B cell (primary cell): ENCODE results near the gene TPBGL. TPM values are rescaled to one million over a fixed set of nuclear protein-coding genes. Genes with fewer than 3 reads are reported as not detected.

ENCODE experiments used
- ATAC-seq: fragments of 200-7000 bp; cut with Tn5 transposase; one replicate; pipeline ENCODE4 v1.10.0; 2021; ENCODE audit warnings: low read depth, mild to moderate bottlenecking, moderate number of reproducible peaks, moderate library complexity
- CTCF ChIA-PET: fragments of 350-600 bp; sonication (Branson Sonifier 250); formaldehyde crosslinking; loops from one replicate; lab custom pipeline; 2021; ENCODE audit warnings: antibody characterized with exemption, inconsistent platforms; lab: Charles Lee
- POLR2A ChIA-PET: fragments of 350-600 bp; sonication (Branson Sonifier 250); formaldehyde crosslinking; loops from one replicate; lab custom pipeline; 2021; ENCODE audit warnings: antibody characterized with exemption; lab: Charles Lee
- DNase-seq: peaks from one replicate; pipeline ENCODE4 v3.0.0; 2013
- H2AFZ ChIP-seq: 2 replicates; pipeline ENCODE4 v1.6.1; 2012; ENCODE audit warnings: mild to moderate bottlenecking, low read depth, low read length; ENCODE audit not compliant: insufficient read depth, poor library complexity, severe bottlenecking
- H3K27ac ChIP-seq, 2 donors: 1 replicate in 1 of 2; 2 replicates in 1 of 2; pipeline ENCODE4 v1.5.1; 2012 to 2013; ENCODE audit warnings: low read length in 2 of 2, mild to moderate bottlenecking in 2 of 2, moderate library complexity in 1 of 2
- H3K27me3 ChIP-seq, 4 experiments: fragments of 200-600 bp in 1 of 4; sonication (generic) in 1 of 4; replicated peaks in 1 of 4; 1 replicate in 2 of 4; 2 replicates in 2 of 4; pipeline versions ENCODE4 v1.6.1 to v1.7.0; 2013 to 2016; ENCODE audit warnings: low read length in 3 of 4, mild to moderate bottlenecking in 2 of 4, mixed read lengths in 1 of 4, moderate library complexity in 1 of 4; ENCODE audit not compliant: insufficient read depth in 4 of 4, control insufficient read depth in 3 of 4; ENCODE audit errors: control extremely low read depth in 1 of 4
- H3K36me3 ChIP-seq, 2 experiments: replicated peaks in 1 of 2; 1 replicate in 1 of 2; 2 replicates in 1 of 2; pipeline versions ENCODE4 v1.6.1 to v1.7.1; 2013; ENCODE audit warnings: low read length in 1 of 2; ENCODE audit not compliant: insufficient read depth in 2 of 2, control insufficient read depth in 1 of 2; ENCODE audit errors: control extremely low read depth in 1 of 2, extremely low read depth in 1 of 2
- H3K4me1 ChIP-seq, 2 donors: fragments of 200-600 bp in 1 of 2; sonication (generic) in 1 of 2; 1 replicate in 1 of 2; 2 replicates in 1 of 2; pipeline versions ENCODE4 v1.5.1 to v1.6.1; 2013 to 2017; ENCODE audit warnings: low read length in 2 of 2; ENCODE audit not compliant: control insufficient read depth in 2 of 2, insufficient read depth in 2 of 2
- H3K4me2 ChIP-seq: replicated peaks from 2 replicates; pipeline ENCODE3; 2012; ENCODE audit warnings: mild to moderate bottlenecking, low read depth, low read length; ENCODE audit not compliant: poor library complexity, severe bottlenecking
- H3K4me3 ChIP-seq, 5 experiments: fragments of 200-600 bp in 1 of 5; sonication (generic) in 1 of 5; 1 replicate in 3 of 5; 2 replicates in 2 of 5; pipeline versions ENCODE4 v1.5.1 to v1.7.0; 2011 to 2016; ENCODE audit warnings: low read length in 4 of 5, mild to moderate bottlenecking in 4 of 5, low read depth in 2 of 5, control low read depth in 1 of 5, moderate library complexity in 1 of 5; ENCODE audit not compliant: insufficient read depth in 1 of 5; ENCODE audit errors: control extremely low read depth in 1 of 5, extremely low read depth in 1 of 5
- H3K79me2 ChIP-seq: fragments of 200-600 bp; sonication (generic); one replicate; pipeline ENCODE4 v1.6.0; 2016; ENCODE audit warnings: low read length; ENCODE audit not compliant: control insufficient read depth, insufficient read depth
- H3K9ac ChIP-seq: fragments of 200-600 bp; sonication (generic); 2 replicates; pipeline ENCODE4 v1.6.1; 2017; ENCODE audit warnings: mild to moderate bottlenecking, low read length, moderate library complexity
- H3K9me3 ChIP-seq, 3 donors: one replicate each; pipeline versions ENCODE4 v1.6.1 to v1.7.1; 2013; ENCODE audit warnings: low read length in 2 of 3; ENCODE audit not compliant: control insufficient read depth in 2 of 3, insufficient read depth in 1 of 3; ENCODE audit errors: control extremely low read depth in 1 of 3
- H4K20me1 ChIP-seq: 2 replicates; pipeline ENCODE4 v1.6.0; 2012; ENCODE audit warnings: mild to moderate bottlenecking, low read length; ENCODE audit not compliant: insufficient read depth, control insufficient read depth, poor library complexity, severe bottlenecking
- H3K27ac Mint-ChIP-seq: one replicate; pipeline ENCODE4 v1.8.0; 2021; ENCODE audit warnings: mixed read lengths
- H3K27me3 Mint-ChIP-seq: one replicate; pipeline ENCODE4 v1.8.0; 2021; ENCODE audit warnings: mixed read lengths
- H3K4me1 Mint-ChIP-seq: one replicate; pipeline ENCODE4 v1.8.0; 2021; ENCODE audit warnings: mixed read lengths
- H3K4me3 Mint-ChIP-seq: one replicate; pipeline ENCODE4 v1.8.0; 2021; ENCODE audit warnings: mixed read lengths
- H3K9me3 Mint-ChIP-seq: one replicate; pipeline ENCODE4 v1.8.0; 2022; ENCODE audit warnings: mixed read lengths; ENCODE audit not compliant: insufficient read depth
- EZH2 ChIP-seq: IDR thresholded peaks from 2 replicates; pipeline ENCODE4 v1.6.1; 2012; ENCODE audit warnings: borderline replicate concordance, low read depth, mild to moderate bottlenecking, moderate library complexity, low read length; ENCODE audit not compliant: insufficient read depth, poor library complexity, severe bottlenecking
- WGBS: methylation state at CpG from one replicate; pipeline ENCODE4 v1.1.5; 2013; ENCODE audit warnings: missing lambda C conversion rate; ENCODE audit not compliant: insufficient coverage; 5-methylcytosine and 5-hydroxymethylcytosine counted together
- intact Hi-C: fragments of 100-400 bp; cut with micrococcal nuclease; formaldehyde crosslinking; loops from one replicate; pipeline ENCODE4 v1.10.0; 2022
- polyA plus RNA-seq: library from polyadenylated mRNA; depleted of rRNA; stranded (reverse); fragments of >200 nt; gene quantifications from 2 replicates; pipeline ENCODE4 v1.2.3, GENCODE V29; 2012
- total RNA-seq, 2 donors: library from RNA; stranded (reverse); fragments of 120-200 nt in 1 of 2; gene quantifications; 1 replicate in 1 of 2; 2 replicates in 1 of 2; pipeline versions ENCODE4 v1.2.3 to v1.2.4, GENCODE V29; 2013 to 2022
- TF ChIP-seq, protein P1 (sequence below): fragments of 200-600 bp; IDR thresholded peaks from one replicate; pipeline ENCODE4 v1.8.0; 2022; ENCODE audit warnings: antibody characterized with exemption, mild to moderate bottlenecking

TPBGL gene
- total and polyA plus RNA-seq, 2 donors (not counting 1 experiment from before 2014, with no cell fraction given), result not detected

DNA sequence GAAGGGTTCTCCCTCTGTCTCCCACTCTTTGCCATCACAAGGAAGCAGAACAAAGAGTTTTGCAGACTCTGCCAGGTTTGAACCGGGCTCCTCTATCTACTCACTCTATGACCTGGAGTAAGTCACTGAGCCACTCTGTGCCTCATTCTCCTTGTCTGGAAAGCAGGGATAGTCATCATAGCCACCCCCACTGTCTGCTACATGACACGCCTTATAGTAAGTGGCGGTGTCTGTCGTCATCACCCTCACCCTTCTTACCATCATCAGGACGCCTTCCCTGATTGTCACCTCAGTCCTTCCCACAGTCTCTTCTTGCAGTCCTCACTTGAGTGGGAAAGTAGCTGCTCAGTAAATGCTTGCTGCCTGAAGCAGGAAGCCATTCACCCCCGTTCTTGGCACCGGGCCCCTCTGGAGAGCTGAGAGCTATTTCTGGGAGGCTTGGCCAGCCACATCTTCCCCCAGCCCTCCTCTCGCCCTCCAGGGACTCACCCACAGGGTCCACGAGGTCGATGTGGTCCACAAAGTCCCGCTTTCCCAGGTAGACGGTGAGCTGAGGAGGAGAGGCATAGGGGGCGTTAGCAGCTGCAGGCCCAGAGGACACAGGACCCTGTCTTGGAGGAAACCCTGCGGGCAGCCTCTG, 46.4 kb downstream of the TPBGL start:
- DNase-seq, result no peak
- TF ChIP-seq, protein P1, sequence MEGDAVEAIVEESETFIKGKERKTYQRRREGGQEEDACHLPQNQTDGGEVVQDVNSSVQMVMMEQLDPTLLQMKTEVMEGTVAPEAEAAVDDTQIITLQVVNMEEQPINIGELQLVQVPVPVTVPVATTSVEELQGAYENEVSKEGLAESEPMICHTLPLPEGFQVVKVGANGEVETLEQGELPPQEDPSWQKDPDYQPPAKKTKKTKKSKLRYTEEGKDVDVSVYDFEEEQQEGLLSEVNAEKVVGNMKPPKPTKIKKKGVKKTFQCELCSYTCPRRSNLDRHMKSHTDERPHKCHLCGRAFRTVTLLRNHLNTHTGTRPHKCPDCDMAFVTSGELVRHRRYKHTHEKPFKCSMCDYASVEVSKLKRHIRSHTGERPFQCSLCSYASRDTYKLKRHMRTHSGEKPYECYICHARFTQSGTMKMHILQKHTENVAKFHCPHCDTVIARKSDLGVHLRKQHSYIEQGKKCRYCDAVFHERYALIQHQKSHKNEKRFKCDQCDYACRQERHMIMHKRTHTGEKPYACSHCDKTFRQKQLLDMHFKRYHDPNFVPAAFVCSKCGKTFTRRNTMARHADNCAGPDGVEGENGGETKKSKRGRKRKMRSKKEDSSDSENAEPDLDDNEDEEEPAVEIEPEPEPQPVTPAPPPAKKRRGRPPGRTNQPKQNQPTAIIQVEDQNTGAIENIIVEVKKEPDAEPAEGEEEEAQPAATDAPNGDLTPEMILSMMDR, result no peak
- no peak for TF ChIP-seq EZH2
- Histone ChIP-seq H3K36me3 (no peaks in the 10 kb centered on the region), H3K27ac (no peak overlapping the region), H3K79me2 (no peaks in the 10 kb centered on the region), H3K4me1 (no peaks in the 10 kb centered on the region), H2AFZ (no peak overlapping the region), H3K4me3 (no peak overlapping the region), H4K20me1 (no peaks in the 10 kb centered on the region), H3K4me2 (no peak overlapping the region), H3K9ac (no peak overlapping the region), H3K27me3 (no peaks in the 10 kb centered on the region), H3K9me3 (no peaks in the 10 kb centered on the region)
- Mint-ChIP-seq H3K27ac (no peak overlapping the region), H3K4me1 (no peaks in the 10 kb centered on the region), H3K27me3 (peaks cover 8% of the 10 kb centered on the region), H3K9me3 (no peaks in the 10 kb centered on the region), H3K4me3 (no peak overlapping the region)
- WGBS, result 55% methylated on average over 13 of the region's 14 CpGs
- POLR2A ChIA-PET, result no interaction called here
- intact Hi-C loops, result no loop called here
- ATAC-seq, result no peak
- CTCF ChIA-PET, result interaction anchor here (1.2 kb wide), 1 partner anchor 97 kb away, joined by 4 read pairs; no protein-coding TSS in a partner anchor

DNA sequence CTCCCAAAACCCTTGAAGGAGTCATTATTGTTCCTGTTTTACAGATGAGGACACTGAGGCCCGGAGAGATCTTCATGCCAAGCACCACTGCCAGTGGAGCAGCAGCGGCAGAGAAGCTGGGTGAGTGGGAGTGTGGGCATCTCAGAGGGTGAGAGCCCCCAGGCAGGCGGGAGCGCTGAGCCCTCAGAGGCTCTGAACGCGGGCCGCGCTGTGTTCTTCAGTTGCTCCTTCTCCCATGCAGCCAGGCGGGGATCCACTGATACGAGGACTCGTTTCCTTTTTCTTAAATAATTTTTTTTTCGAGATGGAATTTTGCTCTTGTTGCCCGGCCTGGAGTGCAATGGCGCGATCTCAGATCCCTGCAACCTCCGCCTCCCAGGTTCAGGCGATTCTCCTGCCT, 47.0 kb downstream of the TPBGL start:
- Histone ChIP-seq H3K27ac (no peak overlapping the region), H3K4me3 (no peak overlapping the region), H3K9ac (no peak overlapping the region), H2AFZ (no peak overlapping the region), H3K36me3 (no peaks in the 10 kb centered on the region), H3K9me3 (no peaks in the 10 kb centered on the region), H4K20me1 (no peaks in the 10 kb centered on the region), H3K4me2 (no peak overlapping the region), H3K4me1 (no peaks in the 10 kb centered on the region), H3K27me3 (no peaks in the 10 kb centered on the region), H3K79me2 (no peaks in the 10 kb centered on the region)
- POLR2A ChIA-PET, result no interaction called here
- intact Hi-C loops, result no loop called here
- no peak for ATAC-seq
- Mint-ChIP-seq H3K9me3 (no peaks in the 10 kb centered on the region), H3K27me3 (peaks cover 8% of the 10 kb centered on the region), H3K4me3 (no peak overlapping the region), H3K27ac (no peak overlapping the region), H3K4me1 (no peaks in the 10 kb centered on the region)
- CTCF ChIA-PET, result interaction anchor here (1.2 kb wide), 1 partner anchor 97 kb away, joined by 4 read pairs; no protein-coding TSS in a partner anchor
- DNase-seq, result no peak
- WGBS, result 95% methylated on average over 17 of the region's 17 CpGs
- TF ChIP-seq, protein P1, result no peak
- TF ChIP-seq EZH2, result no peak
